ENCODE results near the gene PKNOX2.

DNA sequence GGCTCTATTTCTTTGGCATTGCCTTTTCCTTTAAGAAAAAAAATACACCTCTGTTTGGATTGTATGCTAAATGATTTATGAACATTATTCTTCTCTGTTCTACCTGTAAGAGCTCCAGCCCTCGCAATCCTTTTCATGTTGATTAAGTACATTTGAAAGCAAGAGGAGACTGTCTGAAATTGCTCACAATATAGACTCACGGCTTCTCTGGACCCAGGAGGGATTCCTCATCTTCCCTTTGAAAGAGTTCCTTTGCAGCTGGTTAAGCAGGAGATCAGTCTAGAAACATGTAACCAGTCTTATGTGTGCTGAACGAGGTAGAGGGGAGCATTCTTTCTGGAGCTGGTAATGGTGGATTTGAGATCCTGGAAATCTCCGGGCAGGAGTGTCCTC is 47.4 kb downstream of the PKNOX2 start:
- TF ChIP-seq, protein P1, sequence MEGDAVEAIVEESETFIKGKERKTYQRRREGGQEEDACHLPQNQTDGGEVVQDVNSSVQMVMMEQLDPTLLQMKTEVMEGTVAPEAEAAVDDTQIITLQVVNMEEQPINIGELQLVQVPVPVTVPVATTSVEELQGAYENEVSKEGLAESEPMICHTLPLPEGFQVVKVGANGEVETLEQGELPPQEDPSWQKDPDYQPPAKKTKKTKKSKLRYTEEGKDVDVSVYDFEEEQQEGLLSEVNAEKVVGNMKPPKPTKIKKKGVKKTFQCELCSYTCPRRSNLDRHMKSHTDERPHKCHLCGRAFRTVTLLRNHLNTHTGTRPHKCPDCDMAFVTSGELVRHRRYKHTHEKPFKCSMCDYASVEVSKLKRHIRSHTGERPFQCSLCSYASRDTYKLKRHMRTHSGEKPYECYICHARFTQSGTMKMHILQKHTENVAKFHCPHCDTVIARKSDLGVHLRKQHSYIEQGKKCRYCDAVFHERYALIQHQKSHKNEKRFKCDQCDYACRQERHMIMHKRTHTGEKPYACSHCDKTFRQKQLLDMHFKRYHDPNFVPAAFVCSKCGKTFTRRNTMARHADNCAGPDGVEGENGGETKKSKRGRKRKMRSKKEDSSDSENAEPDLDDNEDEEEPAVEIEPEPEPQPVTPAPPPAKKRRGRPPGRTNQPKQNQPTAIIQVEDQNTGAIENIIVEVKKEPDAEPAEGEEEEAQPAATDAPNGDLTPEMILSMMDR (IDR thresholded peaks at IDR 0.05) = no peak
- TF ChIP-seq POLR2A (IDR thresholded peaks at IDR 0.05) = no peak
- no peak for TF ChIP-seq EP300 (IDR thresholded peaks at IDR 0.05)

Data from ovary (tissue), 3 donors.